SU-DHL-6 (cell line): ENCODE data around the gene RAB3C.

Experiments used
- EZH2phosphoT487 ChIP-seq: fragments of 200-600 bp; sonication (generic), shearing (Covaris generic); conservative IDR thresholded peaks from 2 replicates; pipeline ENCODE4 v1.6.1; 2018; ENCODE audit warnings: mild to moderate bottlenecking, antibody characterized with exemption, low read length, moderate library complexity, mixed read lengths
- TF ChIP-seq, protein P1 (sequence below): fragments of 200-600 bp; sonication (generic); IDR thresholded peaks from one replicate; pipeline ENCODE4 v1.5.1; 2017; ENCODE audit warnings: antibody characterized with exemption, mild to moderate bottlenecking, low read length, moderate library complexity; ENCODE audit not compliant: insufficient read depth, poor library complexity, severe bottlenecking

GRCh38 chr5:58849223-58849622 is 266.3 kb downstream of the RAB3C start:
- TF ChIP-seq, protein P1, sequence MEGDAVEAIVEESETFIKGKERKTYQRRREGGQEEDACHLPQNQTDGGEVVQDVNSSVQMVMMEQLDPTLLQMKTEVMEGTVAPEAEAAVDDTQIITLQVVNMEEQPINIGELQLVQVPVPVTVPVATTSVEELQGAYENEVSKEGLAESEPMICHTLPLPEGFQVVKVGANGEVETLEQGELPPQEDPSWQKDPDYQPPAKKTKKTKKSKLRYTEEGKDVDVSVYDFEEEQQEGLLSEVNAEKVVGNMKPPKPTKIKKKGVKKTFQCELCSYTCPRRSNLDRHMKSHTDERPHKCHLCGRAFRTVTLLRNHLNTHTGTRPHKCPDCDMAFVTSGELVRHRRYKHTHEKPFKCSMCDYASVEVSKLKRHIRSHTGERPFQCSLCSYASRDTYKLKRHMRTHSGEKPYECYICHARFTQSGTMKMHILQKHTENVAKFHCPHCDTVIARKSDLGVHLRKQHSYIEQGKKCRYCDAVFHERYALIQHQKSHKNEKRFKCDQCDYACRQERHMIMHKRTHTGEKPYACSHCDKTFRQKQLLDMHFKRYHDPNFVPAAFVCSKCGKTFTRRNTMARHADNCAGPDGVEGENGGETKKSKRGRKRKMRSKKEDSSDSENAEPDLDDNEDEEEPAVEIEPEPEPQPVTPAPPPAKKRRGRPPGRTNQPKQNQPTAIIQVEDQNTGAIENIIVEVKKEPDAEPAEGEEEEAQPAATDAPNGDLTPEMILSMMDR: no peak
- TF ChIP-seq EZH2phosphoT487: no peak
